NCI-H187 (cell line): ENCODE data around the gene LIPE.
"Not testable (repeated sequence)": the region's sequence is repeated elsewhere in the genome, so short reads cannot be mapped to it uniquely, and the experiment has no call there.

Source experiments
- DNase-seq, 2 experiments: peaks; one replicate each; lab custom pipeline; 2025; lab: John Stamatoyannopoulos, UW

Gene LIPE, protein sequence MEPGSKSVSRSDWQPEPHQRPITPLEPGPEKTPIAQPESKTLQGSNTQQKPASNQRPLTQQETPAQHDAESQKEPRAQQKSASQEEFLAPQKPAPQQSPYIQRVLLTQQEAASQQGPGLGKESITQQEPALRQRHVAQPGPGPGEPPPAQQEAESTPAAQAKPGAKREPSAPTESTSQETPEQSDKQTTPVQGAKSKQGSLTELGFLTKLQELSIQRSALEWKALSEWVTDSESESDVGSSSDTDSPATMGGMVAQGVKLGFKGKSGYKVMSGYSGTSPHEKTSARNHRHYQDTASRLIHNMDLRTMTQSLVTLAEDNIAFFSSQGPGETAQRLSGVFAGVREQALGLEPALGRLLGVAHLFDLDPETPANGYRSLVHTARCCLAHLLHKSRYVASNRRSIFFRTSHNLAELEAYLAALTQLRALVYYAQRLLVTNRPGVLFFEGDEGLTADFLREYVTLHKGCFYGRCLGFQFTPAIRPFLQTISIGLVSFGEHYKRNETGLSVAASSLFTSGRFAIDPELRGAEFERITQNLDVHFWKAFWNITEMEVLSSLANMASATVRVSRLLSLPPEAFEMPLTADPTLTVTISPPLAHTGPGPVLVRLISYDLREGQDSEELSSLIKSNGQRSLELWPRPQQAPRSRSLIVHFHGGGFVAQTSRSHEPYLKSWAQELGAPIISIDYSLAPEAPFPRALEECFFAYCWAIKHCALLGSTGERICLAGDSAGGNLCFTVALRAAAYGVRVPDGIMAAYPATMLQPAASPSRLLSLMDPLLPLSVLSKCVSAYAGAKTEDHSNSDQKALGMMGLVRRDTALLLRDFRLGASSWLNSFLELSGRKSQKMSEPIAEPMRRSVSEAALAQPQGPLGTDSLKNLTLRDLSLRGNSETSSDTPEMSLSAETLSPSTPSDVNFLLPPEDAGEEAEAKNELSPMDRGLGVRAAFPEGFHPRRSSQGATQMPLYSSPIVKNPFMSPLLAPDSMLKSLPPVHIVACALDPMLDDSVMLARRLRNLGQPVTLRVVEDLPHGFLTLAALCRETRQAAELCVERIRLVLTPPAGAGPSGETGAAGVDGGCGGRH

DNA sequence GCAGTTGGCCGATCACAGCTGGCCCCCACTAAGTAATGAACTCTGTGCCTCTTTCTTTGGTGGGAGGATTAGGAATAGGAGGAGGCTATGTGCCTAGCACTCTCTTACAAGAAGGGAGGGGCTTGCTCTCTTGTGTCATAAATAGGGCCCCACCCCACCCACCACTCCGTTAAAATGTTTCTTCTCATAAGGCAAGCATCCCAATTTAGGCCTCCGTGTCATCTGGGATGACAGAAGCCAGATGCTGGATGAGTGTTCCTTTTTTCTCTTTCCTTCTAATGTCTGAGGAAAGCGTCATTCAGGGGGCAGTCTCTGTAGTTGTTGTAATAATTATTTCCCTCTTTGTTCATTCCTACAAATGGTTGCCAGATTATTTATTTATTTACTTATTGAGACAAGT, at the start of gene LIPE:
LIPE (minus strand) TSS at position 76 of the 400 bp plus-strand sequence. CDS start 239 bp downstream, outside the sequence.
- no peak for DNase-seq

DNA sequence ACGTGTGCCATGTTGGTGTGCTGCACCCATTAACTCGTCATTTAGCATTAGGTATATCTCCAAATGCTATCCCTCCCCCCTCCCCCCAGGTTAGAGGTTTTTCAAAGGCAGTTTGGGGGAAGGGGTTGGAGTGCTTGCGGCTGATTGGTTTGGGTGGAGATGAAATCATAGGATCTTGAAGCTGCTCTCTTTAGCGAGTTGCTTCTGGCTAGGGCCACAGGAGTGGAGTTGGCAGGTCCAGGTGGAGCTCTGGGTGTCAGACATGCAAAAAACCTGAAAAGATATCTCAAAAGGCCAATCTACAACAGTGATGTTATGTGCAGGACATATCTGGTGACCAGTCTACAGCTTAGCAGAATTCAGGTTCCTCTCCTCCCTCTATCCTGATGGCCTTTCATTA, 48.2 kb upstream of the LIPE start:
- no peak for DNase-seq

DNA sequence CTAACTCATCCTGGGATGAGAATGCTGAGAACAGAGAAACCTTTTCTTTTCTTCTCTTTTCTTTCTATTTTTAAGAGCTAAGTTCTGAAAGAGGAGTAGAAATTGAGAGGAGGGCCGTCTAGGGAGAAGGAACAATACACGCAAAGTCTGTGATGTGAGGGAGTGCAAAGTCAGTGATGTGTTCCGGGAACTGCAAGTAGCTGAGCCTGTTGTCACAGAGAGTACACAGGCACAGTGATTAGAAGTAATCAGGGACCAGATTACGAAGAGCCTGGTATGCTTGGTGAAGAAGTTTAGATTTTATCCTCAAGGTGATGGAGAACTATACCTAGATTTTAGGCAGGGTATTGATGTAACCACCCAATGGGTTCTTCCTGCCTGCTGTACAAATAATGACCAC, 47.6 kb upstream of the LIPE start:
- no peak for DNase-seq

DNA sequence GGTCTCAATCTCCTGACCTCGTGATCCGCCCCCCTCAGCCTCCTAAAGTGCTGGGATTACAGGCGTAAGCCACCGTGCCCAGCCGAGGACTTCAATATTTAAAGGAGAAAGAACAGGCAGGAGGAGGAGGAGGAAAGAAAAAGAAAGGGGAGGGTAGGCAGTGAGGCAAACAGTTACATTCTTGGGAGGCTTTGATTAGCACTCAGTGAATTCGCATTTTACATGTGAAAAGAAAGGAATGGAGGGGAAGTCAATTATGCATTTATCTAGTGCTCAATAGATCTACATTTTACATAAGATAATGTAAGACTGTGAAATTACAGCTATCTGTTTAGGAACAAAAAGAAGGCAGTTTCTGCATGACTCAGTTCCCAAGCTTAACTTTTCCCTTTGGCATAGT, 46.5 kb upstream of the LIPE start:
- DNase-seq = no peak

DNA sequence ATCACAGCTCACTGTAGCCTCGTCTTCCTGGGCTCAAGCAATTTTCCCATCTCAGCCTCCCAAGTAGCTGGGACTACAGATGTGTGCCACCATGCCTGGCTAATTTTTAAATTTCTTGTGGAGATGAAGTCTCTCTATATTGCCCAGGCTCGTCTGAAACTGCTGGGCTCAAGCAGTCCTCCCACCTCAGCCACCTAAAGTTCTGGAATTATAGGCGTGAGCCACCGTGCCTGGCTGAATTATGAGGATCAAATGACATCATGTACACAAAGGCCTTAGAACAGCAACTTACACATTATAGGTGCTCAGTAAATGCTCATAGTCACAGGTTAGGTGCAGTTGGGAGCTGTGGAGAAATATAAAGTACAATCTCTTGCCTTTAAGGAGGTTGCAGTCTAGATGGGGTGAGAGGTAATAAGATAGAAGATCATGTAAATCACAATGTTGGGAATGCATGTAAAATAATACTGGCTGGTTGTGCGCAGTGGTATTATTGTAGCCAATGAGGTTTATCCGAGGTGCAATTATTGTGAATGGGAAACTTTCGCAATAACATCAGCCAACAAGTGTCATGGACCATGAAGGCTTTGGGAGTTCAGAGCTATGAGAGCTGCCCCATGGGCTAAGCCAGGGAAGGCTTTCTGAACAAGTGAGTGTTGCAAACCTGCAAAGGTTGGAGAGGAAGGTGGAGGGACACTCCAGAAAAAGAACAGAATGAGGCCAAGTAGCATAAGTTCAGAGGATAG, 45.4 kb upstream of the LIPE start:
- no peak for DNase-seq

DNA sequence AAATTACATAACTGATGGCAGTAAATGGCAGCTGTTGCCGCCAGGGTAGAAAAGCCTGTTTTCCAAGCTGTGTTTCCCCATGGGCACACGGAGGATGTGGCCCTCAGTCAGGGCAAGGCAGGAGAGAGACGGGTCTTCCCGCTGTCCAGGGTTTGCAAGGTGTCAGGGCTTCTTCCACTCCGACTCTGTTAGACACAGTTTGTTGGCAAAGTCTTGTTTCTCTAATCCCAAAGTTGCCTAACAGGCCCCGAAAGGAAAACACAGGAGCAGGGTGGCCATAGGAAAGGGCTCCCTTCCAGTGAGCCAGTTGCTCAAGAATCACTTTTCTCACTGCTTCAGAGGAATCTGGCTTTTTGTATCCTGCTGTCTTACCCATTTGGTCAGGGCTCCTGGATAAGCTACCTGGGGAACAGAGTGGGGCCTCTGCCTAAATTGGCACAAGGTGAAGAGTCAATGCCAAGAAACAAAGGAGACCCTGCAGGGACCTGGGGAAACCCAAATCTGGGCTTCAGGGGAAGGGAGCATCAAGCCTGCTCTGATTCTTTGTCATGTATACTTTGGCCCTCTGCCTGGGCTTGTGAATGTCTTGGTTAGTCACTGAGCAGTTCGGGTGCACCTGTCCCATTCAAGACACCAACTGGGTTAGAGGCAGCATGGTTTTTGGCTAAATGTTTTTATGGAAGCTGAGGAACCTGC, 44.5 kb upstream of the LIPE start:
- DNase-seq = no peak

DNA sequence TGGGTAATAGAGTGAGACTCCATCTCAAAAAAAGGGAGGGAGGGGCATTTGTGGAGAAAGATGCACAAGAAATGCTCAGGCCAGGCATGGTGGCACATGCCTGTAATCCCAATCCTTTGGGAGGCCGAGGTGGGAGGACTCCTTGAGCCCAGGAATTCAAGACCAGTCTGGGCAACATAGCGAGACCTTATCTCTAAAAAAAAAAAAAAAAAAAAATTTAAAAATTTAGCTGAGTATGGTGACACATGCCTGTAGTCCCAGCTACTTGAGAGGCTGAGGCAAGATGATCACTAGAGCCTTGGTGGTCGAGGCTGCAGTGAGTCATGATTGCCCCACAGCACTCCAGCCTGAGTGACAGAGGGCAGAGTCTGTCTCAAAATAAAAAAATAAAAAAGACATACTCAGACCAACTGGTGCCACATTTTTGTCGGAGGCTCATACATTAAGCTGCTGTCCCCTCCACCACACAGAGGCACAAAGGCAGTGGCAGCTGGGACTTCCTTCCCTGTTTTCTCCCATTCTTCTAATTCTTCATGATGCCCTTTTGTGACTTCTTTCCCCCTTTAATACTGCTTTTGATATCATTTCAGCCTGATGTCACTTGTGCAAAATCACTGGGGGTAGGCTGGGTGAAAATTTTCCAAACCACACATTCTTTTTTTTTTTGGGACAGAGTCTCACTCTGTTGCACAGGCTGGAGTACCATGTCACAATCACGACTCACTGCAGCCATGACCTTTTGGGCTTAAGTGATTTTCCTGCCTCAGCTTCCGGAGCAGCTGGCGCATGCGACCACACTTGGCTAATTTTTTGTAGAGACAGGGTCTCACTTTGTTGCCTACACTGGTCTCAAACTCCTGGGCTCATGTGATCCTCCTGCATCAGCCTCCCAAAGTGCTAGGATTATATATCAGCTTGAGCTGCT, 42.4 kb upstream of the LIPE start:
- no peak for DNase-seq

DNA sequence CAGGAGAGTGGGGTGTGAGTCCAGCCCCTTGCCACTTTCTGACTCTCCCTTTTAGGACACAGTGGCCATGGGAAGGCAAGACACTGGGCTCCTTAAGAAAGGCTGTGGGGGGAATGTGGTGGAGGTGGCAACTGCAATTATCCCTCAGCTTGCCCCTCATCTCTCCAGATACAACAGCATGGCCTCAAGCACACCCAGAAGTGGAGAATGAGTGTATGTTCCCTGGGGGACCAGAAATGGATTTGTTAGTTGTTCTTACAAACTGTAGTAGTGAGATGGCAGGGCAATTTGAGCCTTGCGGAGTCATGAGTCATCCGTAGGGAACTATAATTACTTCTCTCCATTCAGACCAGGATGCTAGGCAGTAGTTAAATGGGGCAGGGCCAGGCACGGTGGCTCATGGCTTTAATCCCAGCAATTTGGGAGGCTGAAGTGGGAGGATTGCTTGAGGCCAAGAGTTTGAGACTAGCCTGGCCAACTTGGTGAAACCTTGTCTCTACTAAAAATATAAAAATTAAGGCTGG, 41.1 kb upstream of the LIPE start:
- DNase-seq = no peak

DNA sequence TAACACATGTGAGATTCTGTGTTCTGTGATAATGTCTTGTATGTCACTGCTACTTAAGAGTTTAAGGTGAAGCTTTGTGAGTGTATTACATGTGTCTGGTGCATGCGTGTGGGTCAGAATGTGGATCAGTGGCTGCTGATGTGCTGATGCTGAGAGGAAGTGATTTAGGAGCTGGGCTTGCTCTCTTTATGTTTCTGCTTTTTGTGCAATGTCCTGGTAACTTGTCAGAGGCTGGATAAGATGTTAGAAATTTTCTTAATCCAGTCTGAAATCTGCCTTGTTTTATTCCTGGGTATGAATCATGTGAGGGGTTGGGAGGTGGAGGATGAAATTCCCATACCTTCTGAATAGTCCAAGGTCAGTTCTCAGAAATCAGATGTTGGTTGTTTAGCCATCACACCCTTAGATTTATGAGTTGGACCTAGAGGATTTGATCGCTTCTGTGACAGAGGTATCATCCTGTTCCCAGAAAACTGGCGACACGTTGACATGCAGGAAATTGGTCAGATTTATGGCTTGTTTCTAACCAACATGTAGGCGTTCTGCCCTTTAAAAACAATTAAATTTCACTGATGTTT, 40.1 kb upstream of the LIPE start:
- no peak for DNase-seq

DNA sequence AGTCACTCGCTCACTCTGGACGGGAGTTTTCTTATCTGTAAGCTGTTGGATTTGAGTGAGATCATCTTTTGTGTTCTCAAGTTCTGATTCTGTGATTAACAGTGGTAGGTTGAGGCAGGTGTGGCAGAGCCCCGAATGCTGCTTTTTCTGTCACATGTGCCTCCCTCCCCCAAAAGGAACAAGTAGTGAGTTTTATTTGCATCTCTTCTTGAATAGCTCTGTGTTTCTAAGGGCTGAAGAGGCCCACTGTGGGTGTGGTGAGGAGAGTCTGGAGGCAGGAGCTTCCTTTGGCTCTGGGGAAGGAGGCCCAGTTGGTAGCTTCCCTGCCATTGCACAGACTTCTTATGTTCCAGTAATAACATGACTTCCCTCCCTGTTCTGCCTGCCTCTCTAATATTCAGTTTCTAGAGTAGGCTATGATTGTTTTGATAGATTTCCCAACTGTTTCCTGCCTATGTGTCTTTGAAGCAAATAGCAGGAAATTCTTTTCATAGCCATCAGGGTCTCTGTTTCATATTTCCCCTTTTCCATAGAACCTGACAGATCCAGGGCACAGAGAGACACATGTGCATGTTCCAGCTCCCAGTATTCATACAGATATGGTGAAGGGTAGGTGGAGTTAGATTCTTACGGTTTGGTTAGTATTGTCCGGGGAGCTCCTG, 39.5 kb upstream of the LIPE start:
- no peak for DNase-seq

DNA sequence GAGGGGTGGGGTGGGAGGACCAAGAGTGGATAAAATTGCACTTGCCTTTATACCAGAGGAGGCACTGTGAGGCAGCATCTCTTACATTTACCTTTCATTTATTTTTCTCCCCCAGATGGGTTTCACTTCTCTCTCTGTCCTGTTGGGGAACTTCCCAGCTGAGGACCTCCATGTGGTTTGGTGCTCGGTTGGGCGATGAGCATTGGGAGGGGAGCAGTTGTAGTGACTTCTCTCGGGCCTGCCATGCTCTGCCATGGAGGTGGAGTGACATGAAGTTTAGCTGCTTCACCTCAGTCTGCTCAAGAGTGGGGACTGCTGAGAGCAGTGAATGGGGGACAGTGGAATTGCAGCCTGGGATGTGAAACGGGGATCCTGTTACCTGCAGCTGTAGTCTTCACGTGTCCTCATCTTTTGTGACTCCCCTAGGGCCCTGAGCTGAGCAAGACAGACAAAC, 38.7 kb upstream of the LIPE start:
- DNase-seq = no peak

DNA sequence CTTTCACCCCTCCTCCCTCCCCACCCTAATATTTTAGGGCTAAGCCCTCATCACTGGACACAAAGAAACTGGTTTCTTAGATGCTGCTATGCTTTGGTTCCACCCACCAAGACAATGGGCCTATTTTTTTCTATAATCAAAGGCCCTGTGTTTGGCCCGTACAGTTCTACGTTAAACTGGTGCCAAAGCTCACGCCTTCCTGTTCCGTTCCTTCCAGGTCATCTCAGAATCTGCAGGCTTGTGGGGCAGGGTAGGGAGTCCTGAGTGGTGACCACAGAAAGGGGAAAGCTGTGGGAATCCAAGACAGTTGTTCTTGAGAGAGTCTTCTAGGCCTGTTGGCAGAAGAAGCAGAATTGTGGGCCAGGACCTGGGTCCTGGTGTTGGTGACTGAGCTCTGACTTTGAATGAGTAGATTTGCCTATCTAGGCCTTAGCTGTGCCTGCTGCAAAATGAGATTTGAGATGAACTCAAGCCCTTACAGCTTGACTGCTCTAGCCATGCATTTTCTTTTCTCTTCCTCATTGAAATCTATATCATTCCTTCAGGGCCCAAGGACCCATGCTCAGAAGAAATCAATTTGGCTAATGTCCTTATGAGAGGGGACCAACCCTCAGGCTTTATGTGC, 34.6 kb upstream of the LIPE start:
- DNase-seq = no peak

DNA sequence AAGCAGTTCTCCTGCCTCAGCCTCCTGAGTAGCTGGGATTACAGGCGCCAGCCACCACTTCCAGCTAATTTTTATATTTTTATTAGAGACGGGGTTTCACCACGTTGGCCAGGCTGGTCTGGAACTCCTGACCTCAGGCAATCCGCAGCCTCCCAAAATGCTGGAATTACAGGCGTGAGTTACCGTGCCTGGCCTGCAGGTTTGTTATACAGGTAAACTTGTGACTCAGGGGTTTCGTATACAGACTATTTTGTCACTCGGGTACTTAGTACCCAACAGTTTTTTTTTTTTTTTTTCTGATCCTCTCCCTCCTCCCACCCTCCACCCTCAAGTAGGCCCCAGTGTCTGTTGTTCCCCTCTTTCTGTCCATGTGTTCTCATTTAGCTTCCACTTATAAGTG, 34.0 kb upstream of the LIPE start:
- DNase-seq = not testable (repeated sequence)

DNA sequence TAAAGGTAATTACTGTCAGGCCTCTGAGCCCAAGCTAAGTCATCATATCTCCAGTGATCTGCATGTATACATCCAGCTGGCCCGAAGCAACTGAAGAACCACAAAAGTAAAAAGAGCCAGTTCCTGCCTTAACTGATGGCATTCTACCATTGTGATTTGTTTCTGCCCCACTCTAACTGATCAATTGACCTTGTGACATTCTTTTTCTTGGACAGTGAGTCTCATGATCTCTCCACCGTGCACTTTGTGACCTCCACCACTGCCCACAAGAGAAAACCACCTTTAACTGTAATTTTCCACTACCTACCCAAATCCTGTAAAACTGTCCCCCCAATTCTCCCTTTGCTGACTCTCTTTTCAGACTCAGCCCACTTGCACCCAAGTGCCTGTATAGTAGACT, 32.7 kb upstream of the LIPE start:
- DNase-seq = no peak

DNA sequence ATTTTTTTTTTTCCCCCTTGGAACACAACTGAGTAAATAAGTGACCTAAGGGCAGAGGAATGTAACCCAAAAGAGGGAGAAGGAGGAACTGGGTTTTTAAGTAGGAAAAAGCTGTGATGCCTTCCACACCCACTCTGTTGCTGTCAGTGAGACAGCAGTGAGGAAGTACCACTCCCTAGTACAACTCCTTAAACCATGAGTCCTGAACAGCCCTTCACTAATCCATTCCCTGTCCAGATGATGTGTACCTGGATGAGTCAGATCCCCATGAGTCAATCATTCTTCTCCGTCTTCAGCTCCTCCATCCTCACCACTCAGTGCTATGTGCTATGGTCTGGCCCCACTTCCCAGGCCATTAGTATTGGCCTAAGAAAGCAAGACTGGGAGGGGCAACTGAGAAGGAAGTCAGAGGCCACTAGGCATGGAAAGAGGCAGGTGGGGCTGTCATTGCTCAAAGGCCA, 28.5 kb upstream of the LIPE start:
- no peak for DNase-seq

DNA sequence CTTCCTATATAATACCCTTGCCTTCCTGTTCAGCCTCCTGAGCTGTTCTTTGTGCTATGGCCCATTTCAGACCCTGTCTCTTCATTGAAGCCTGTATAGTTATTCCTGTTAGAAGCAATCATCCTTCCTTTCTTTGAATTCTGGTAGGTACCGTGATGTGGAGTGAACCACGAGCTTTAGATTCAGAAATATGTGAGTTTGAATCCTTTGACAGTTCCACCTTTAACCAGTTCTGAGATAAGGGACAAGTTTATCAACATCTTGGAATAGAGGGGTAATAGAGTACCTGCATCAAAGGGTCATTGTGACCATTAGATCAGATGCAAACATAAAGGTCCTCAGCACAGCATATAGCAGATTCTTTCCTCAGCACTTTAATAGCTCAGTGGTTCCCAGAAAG, 27.9 kb upstream of the LIPE start:
- DNase-seq = no peak

DNA sequence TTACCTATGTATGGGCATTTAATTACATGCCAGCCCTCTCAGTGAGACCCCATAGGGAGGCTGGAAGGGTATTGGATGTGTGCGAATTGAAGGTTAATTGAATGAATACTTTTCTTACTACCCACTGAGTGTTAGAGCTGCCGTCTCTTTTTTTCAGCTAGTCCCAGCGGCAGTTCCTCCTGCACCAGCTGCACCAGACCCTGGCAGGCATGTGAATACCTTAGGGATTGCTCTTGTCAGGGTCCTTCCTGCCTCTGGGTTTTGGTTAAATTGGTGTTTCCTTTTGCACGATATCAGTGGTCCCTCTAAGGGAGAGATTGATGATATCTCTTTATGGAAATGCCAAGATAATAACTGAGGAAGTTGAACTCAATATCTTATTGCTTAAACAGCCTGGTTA, 25.4 kb upstream of the LIPE start:
- DNase-seq = no peak

DNA sequence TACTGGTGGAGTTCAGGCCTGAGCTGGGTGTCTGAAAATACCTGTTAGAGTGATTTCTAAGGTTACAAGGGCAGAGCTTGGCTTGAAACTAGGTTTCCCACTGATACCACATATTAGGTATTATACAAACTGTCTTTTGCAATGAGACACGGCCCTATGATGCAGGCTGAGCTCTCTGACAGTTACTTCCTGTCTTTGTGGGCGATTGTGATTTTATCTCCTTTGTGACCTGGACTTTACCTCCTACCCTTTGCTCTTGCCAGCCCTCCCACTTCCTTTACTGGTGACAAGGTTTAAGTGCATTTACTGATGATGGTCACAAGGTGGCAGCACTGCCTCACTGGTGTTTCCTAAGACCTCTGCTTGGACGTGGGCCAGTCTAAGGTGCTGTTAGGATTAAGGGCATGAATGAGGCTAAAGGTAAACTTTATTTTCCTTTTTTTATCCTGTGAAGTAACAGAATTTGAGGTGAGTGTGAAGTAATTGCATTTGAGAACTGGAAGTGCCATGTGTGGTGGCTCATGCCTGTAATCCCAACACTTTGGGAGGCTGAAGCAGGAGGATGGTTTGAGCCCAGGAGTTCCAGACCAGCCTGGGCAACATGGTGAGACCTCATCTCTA, 23.2 kb upstream of the LIPE start:
- peak; percentile 28 to 54 for DNase-seq
